ENCODE results near the gene FBLN1. TPM values are rescaled to one million over a fixed set of nuclear protein-coding genes. Genes with fewer than 3 reads are reported as not detected.
A peak's percentile ranks its signal among the peaks of the same experiment; 100 is the strongest.

FBLN1 gene
- total and polyA plus RNA-seq, 2 of the 13 experiments (the other 11 are each of a cell fraction or from before 2014, with no cell fraction given): 37.3 to 103 TPM

DNA sequence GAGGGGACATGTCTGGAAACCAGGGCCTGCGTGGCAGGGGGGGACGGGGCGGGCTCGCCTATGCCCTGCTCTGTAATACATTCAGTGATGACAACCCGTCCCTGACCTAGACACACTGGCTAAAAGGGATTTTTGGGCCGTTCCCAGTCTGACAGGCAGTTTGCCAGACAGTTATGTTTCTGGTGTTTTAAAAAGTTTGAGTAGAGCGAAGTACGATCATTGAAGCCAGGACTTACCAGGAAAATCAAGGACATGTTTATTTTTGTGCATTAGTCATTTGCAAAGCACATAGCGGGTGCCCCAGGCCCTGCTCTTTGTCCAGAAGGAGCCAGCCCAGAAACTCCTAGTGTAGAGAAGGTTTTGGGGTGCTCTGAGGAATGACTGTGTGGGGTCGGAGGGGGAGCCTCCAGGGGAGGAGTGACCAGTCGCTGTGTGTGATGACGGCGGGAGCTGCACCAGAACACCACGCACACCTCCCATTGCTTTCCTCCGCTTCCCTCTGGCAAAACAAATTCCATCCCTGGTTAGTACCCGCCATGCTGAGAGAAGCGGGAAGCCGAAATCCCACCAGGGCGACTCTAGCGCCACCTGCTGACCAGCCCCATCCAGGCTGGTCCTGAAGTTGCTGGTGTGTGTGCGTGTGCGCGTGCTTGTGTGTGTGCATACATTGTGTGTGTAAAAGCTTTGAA is 50.8 kb downstream of the FBLN1 start (continued):
- TF ChIP-seq, protein P1, sequence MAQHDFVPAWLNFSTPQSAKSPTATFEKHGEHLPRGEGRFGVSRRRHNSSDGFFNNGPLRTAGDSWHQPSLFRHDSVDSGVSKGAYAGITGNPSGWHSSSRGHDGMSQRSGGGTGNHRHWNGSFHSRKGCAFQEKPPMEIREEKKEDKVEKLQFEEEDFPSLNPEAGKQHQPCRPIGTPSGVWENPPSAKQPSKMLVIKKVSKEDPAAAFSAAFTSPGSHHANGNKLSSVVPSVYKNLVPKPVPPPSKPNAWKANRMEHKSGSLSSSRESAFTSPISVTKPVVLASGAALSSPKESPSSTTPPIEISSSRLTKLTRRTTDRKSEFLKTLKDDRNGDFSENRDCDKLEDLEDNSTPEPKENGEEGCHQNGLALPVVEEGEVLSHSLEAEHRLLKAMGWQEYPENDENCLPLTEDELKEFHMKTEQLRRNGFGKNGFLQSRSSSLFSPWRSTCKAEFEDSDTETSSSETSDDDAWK (CRISPR knock-in tag; IDR thresholded peaks at IDR 0.05): no peak
- no peak; the same call in 1 of the 2 replicates for TF ChIP-seq PPARG (CRISPR knock-in tag; conservative IDR thresholded peaks at IDR 0.05)
- no peak for TF ChIP-seq ATM (IDR thresholded peaks at IDR 0.05; ENCODE audit: borderline replicate concordance)
- no peak for TF ChIP-seq MTA1 (CRISPR knock-in tag; IDR thresholded peaks at IDR 0.05; ENCODE audit: borderline replicate concordance)
- no peak for TF ChIP-seq CHCHD3 (CRISPR knock-in tag; IDR thresholded peaks at IDR 0.05)
- TF ChIP-seq ZNF484 (CRISPR knock-in tag; IDR thresholded peaks at IDR 0.05; ENCODE audit: borderline replicate concordance, low read depth): no peak
- no peak for TF ChIP-seq TBX3 (IDR thresholded peaks at IDR 0.05; ENCODE audit: borderline replicate concordance)
- no peak for TF ChIP-seq TMF1 (CRISPR knock-in tag; IDR thresholded peaks at IDR 0.05; ENCODE audit: low read depth)
- TF ChIP-seq, protein P2, sequence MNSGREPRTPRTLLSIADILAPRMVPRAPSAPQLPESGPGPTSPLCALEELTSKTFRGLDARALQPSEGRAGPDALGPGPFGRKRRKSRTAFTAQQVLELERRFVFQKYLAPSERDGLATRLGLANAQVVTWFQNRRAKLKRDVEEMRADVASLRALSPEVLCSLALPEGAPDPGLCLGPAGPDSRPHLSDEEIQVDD (CRISPR knock-in tag; IDR thresholded peaks at IDR 0.05; ENCODE audit: borderline replicate concordance): no peak
- no peak for TF ChIP-seq U2AF2 (IDR thresholded peaks at IDR 0.05; ENCODE audit: low read depth, low read length)
- no peak for TF ChIP-seq MTA3 (CRISPR knock-in tag; IDR thresholded peaks at IDR 0.05)
- no peak for TF ChIP-seq ZNF563 (CRISPR knock-in tag; IDR thresholded peaks at IDR 0.05)
- no peak for TF ChIP-seq ZNF12 (CRISPR knock-in tag; IDR thresholded peaks at IDR 0.05)
- TF ChIP-seq, protein P3, sequence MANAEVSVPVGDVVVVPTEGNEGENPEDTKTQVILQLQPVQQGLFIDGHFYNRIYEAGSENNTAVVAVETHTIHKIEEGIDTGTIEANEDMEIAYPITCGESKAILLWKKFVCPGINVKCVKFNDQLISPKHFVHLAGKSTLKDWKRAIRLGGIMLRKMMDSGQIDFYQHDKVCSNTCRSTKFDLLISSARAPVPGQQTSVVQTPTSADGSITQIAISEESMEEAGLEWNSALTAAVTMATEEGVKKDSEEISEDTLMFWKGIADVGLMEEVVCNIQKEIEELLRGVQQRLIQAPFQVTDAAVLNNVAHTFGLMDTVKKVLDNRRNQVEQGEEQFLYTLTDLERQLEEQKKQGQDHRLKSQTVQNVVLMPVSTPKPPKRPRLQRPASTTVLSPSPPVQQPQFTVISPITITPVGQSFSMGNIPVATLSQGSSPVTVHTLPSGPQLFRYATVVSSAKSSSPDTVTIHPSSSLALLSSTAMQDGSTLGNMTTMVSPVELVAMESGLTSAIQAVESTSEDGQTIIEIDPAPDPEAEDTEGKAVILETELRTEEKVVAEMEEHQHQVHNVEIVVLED (CRISPR knock-in tag; IDR thresholded peaks at IDR 0.05; ENCODE audit: borderline replicate concordance): no peak
- TF ChIP-seq, protein P4, sequence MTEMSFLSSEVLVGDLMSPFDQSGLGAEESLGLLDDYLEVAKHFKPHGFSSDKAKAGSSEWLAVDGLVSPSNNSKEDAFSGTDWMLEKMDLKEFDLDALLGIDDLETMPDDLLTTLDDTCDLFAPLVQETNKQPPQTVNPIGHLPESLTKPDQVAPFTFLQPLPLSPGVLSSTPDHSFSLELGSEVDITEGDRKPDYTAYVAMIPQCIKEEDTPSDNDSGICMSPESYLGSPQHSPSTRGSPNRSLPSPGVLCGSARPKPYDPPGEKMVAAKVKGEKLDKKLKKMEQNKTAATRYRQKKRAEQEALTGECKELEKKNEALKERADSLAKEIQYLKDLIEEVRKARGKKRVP (CRISPR knock-in tag; IDR thresholded peaks at IDR 0.05): no peak
- no peak for TF ChIP-seq PLRG1 (conservative IDR thresholded peaks at IDR 0.05)
- peak; percentile 65; the same call in 1 of the 2 replicates for TF ChIP-seq GATAD1 (CRISPR knock-in tag; IDR thresholded peaks at IDR 0.05)
- TF ChIP-seq HHEX (CRISPR knock-in tag; IDR thresholded peaks at IDR 0.05): no peak
- no peak for TF ChIP-seq ZNF292 (CRISPR knock-in tag; IDR thresholded peaks at IDR 0.05; ENCODE audit: borderline replicate concordance, low read depth)
- no peak for TF ChIP-seq NONO (IDR thresholded peaks at IDR 0.05)
- no peak for TF ChIP-seq NONO (CRISPR knock-in tag; conservative IDR thresholded peaks at IDR 0.05)
- TF ChIP-seq REPIN1 (CRISPR knock-in tag; IDR thresholded peaks at IDR 0.05; ENCODE audit: borderline replicate concordance, low read depth): no peak; the same call in 1 of the 2 replicates
- no peak for TF ChIP-seq SPEN (CRISPR knock-in tag; IDR thresholded peaks at IDR 0.05; ENCODE audit: low read depth)
- no peak for TF ChIP-seq HDAC6 (IDR thresholded peaks at IDR 0.05; ENCODE audit: low read depth, low read length)
- no peak for TF ChIP-seq EED (CRISPR knock-in tag; IDR thresholded peaks at IDR 0.05)
- no peak for TF ChIP-seq ZSCAN31 (CRISPR knock-in tag; IDR thresholded peaks at IDR 0.05; ENCODE audit: low read depth)
- no peak for TF ChIP-seq ZNF230 (CRISPR knock-in tag; IDR thresholded peaks at IDR 0.05)

Data from HepG2 (cell line).